GM21515 (cell line): Measurements from ENCODE around the gene POTEI.
"Not testable (repeated sequence)": the region's sequence is repeated elsewhere in the genome, so short reads cannot be mapped to it uniquely, and the experiment has no call there.

Experiments used
- ATAC-seq: cut with Tn5 transposase; IDR thresholded peaks from one replicate; pipeline ENCODE4 v1.9.1; 2021; ENCODE audit not compliant: unreplicated experiment

Gene POTEI

GRCh38 chr2:130491073-130491472 is 18.1 kb downstream of the POTEI start:
- not testable (repeated sequence) for ATAC-seq

GRCh38 chr2:130455413-130455812 is 53.7 kb downstream of the POTEI start:
- ATAC-seq = not testable (repeated sequence)

DNA sequence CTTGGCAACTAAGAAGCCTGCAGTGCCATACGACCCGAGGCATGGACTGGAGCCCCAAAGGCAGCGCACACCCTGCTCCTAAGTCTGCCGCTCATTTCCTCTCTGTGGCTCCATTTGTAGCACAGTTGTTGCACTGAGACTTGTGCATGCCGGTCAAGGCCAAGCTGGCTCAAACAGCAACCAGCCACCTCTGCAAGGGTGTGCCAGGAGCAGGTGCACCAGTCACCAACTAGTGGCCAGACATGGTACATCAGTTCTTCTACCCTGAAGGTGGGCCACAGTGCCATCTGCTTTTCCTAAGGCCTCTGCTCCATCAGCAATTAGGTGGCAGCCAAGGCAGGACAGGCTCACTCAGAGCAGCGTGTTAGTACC is 54.4 kb downstream of the POTEI start:
- ATAC-seq = not testable (repeated sequence)

DNA sequence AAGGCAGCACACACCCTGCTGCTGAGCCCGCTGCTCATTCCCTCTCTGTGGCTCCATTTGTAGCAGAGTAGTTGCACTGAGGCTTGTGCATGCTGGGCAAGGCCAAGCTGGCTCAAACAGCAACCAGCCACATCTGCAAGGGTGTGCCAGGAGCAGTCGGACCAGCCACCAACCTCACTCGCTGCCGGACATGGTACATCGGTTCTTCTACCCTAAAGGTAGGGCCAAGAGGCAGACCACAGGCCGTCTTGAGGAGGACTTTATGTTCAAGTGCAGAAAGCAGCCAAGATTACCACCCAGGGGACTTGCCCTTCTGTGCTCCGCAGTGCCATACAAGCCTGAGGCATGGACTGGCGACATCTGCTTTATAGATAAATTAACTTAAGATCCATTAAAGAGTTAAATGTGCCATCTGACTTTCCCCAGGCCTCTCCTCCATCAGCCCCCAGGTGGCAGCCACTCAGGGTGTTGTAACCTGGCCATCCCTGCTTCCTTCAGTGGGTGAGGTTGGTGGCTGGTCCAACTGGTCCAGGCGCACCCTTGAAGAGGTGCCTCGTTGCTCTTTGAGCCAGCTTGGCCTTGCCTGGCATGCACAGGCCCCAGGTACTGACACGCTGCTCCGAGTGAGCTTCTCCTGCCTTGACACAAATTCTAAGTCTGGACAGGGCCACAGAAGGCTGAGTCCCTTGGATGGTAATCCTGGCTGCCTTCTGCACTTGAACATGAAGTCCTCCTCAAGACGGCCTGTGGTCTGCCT is 55.0 kb downstream of the POTEI start:
- not testable (repeated sequence) for ATAC-seq

- ATAC-seq = not testable (repeated sequence)
Measured at GRCh38 chr2:130452897-130453296, 56.2 kb downstream of the POTEI start.

DNA sequence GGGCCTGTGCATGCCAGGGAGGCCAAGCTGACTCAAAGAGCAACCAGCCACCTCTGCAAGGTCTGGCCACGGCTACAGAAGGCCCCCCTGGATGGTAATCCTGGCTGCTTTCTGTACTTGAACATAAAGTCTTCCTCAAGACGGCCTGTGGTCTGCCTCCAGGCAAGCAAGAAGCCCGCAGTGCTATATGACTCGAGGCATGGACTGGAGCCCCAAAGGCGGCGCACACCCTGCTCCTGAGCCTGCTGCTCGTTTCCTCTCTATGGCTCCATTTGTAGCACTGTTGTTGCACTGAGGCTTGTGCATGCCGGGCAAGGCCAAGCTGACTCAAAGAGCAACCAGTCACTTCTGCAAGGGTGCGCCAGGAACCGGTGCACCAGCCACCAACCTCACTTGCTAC is 57.3 kb downstream of the POTEI start:
- ATAC-seq = not testable (repeated sequence)

- not testable (repeated sequence) for ATAC-seq
Measured at GRCh38 chr2:130451278-130451677, 57.9 kb downstream of the POTEI start.

DNA sequence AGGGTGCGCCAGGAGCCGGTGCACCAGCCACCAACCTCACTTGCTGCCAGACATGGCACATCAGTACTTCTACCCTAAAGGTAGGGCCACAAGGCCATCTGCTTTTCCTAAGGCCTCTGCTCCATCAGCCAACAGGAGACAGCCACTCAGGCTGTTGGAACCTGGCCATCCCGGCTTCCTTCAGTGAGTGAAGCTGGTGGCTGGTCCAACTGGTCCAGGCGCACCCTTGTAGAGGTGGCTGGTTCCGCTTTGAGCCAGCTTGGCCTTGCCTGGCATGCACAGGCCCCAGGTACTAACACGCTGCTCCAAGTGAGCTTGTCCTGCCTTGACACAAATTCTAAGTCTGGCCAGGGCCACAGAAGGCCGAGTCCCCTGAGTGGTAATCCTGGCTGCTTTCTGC is 58.8 kb downstream of the POTEI start:
- ATAC-seq = not testable (repeated sequence)

DNA sequence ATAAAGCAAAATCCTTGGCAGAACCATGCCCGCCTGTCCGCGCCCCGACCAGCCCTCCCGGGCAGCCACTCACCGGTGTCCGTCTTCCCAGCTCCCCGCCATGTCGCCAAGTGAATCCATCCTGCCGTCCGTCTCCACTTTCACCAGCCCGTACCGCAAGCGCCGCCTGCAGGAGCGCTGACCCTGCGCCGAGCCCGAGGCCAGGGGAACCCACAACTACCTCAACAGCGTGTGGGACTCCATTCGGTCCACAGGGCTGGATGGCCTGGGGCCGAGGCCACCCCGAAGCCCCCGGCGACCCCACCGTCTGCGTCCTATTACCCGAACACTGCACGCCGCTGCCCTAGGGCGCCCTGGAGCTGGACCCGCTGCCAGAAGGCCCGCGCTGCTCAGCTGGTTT is 81.5 kb downstream of the POTEI start:
- ATAC-seq = peak; percentile 73

- ATAC-seq = not testable (repeated sequence)
Measured at GRCh38 chr2:130418845-130419244, 90.3 kb downstream of the POTEI start.

DNA sequence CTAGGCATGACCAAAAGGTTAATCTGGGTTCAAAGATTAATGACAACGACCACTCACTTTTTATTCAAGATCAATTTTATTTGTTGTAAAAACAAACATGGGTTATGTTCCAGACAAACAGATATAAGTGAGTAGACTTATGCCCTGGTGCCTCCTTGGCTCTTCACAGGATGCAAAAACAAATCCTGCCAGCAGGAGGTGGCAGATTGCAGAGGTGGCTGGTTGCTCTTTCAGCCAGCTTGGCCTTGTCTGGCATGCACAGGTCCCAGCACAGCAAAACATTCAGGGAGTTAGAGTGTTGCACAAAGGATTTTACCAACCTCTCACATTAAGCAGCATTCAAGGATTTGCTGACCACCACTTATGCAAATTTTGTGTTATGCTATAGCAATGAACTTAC is 92.4 kb downstream of the POTEI start:
- ATAC-seq = not testable (repeated sequence)
